GM12891 (cell line): Measurements from ENCODE around the gene TBC1D13.
A peak's percentile ranks its signal among the peaks of the same experiment; 100 is the strongest.

Experiments used
- PAX5 ChIP-seq: IDR thresholded peaks from 2 replicates; pipeline ENCODE4 v1.6.1; 2011; ENCODE audit warnings: low read length, moderate library complexity, mild to moderate bottlenecking; ENCODE audit not compliant: insufficient read depth, severe bottlenecking
- POLR2A ChIP-seq: IDR thresholded peaks from 2 replicates; pipeline ENCODE4 v1.6.1; 2011; ENCODE audit warnings: low read depth, low read length, control low read depth
- POLR2AphosphoS5 ChIP-seq: IDR thresholded peaks from 2 replicates; pipeline ENCODE4 v1.6.1; 2011; ENCODE audit warnings: low read depth, low read length, control low read depth
- POU2F2 ChIP-seq: IDR thresholded peaks from 2 replicates; pipeline ENCODE4 v1.6.1; 2011; ENCODE audit warnings: low read depth, mild to moderate bottlenecking, control low read depth, low read length, moderate library complexity
- TAF1 ChIP-seq: IDR thresholded peaks from 2 replicates; pipeline ENCODE4 v1.6.1; 2011; ENCODE audit warnings: low read depth, low read length, control low read depth

- 0 out of 2 replicates have a peak, but pooled peaks have one; percentile 29 for TF ChIP-seq POLR2A
- TF ChIP-seq POU2F2, result no peak
- TF ChIP-seq POLR2AphosphoS5, result 0 out of 2 replicates have a peak, but pooled peaks have one; percentile 21
- 0 out of 2 replicates have a peak, but pooled peaks have one; percentile 9 for TF ChIP-seq TAF1
- peak; percentile 54 for TF ChIP-seq PAX5
These were observed at the start of gene TBC1D13 for GRCh38 chr9:128786681-128787601.
